Heart right ventricle (tissue), 16 donors: ENCODE data around the gene BAIAP2L2. TPM values are rescaled to one million over a fixed set of nuclear protein-coding genes. Genes with fewer than 3 reads are reported as not detected.

Experiments used
- ATAC-seq, 8 donors: fragments of 200-7000 bp; cut with Tn5 transposase; one replicate each; pipeline ENCODE4 v1.9.1; 2020; ENCODE audit warnings: mild to moderate bottlenecking in 8 of 8, moderate library complexity in 8 of 8, moderate number of reproducible peaks in 1 of 8
- DNase-seq, 2 donors: peaks; one replicate each; pipeline ENCODE4 v3.0.0-alpha.2; 2020
- H3K27ac ChIP-seq, 10 donors: fragments of 200-600 bp; sonication (generic) in 2 of 10; one replicate each; pipeline versions ENCODE4 v1.5.0 to v1.8.0; 2020 to 2022; ENCODE audit warnings: mild to moderate bottlenecking in 3 of 10
- H3K27me3 ChIP-seq, 7 donors: fragments of 200-600 bp; one replicate each; pipeline ENCODE4 v1.8.0; 2021 to 2022; ENCODE audit warnings: mild to moderate bottlenecking in 2 of 7
- H3K36me3 ChIP-seq, 9 donors: fragments of 200-600 bp; sonication (generic) in 1 of 9; one replicate each; pipeline versions ENCODE4 v1.5.0 to v1.8.0; 2020 to 2022; ENCODE audit warnings: mild to moderate bottlenecking in 2 of 9
- H3K4me1 ChIP-seq, 9 donors: fragments of 200-600 bp; sonication (generic) in 1 of 9; one replicate each; pipeline versions ENCODE4 v1.5.0 to v1.8.0; 2020 to 2022; ENCODE audit warnings: mild to moderate bottlenecking in 4 of 9
- H3K4me3 ChIP-seq, 10 donors: fragments of 200-600 bp; sonication (generic) in 2 of 10; one replicate each; pipeline versions ENCODE4 v1.5.0 to v1.8.0; 2020 to 2022; ENCODE audit warnings: mild to moderate bottlenecking in 7 of 10, moderate library complexity in 2 of 10
- H3K9me3 ChIP-seq, 11 donors: fragments of 200-600 bp in 10 of 11; sonication (generic) in 2 of 11; one replicate each; pipeline versions ENCODE4 v1.5.0 to v1.8.0; 2013 to 2022; ENCODE audit warnings: mild to moderate bottlenecking in 2 of 11, control low read depth in 1 of 11, moderate library complexity in 1 of 11
- WGBS, 2 donors: extraction: QIAGEN DNeasy Blood & Tissue Kit; methylation state at CpG; one replicate each; pipeline ENCODE4 v1.1.7; 2013; ENCODE audit warnings: inconsistent platforms in 1 of 2; 5-methylcytosine and 5-hydroxymethylcytosine counted together
- intact Hi-C, 10 donors: fragments of 100-400 bp; cut with DNase I; formaldehyde crosslinking; loops; one replicate each; pipeline versions ENCODE4 v1.11.1 to v1.14.2; 2022
- polyA plus RNA-seq, 2 donors: library from polyadenylated mRNA; stranded (reverse); fragments of 200-250 nt; gene quantifications; one replicate each; pipeline ENCODE4 v1.2.3, GENCODE V29; 2013
- total RNA-seq, 10 donors: library from RNA; stranded (reverse); fragmentation: NEBNext Ultra II Directional in 3 of 10; extraction: Animal tissue kit (Norgen Biotek cat#: 25700) in 3 of 10; gene quantifications; one replicate each; pipeline versions ENCODE4 v1.2.1 to v1.2.4, GENCODE V29; 2021 to 2023
- TF ChIP-seq, protein P1 (sequence below), 9 donors: fragments of 200-600 bp; sonication (generic) in 2 of 9; IDR thresholded peaks; one replicate each; pipeline versions ENCODE4 v1.5.0 to v1.8.0; 2021 to 2022; ENCODE audit warnings: antibody characterized with exemption in 9 of 9, mild to moderate bottlenecking in 5 of 9, moderate library complexity in 1 of 9
- donor health status: Arrhythmogenic right ventricular cardiomyopathy.
- donor health status: ischemic (EF 13 %, LVEDD 7.1; RV severe dilation, severe dysfunction).
- donor health status: healthy with polysubstance abuse.
- donor health status: DM: no; HTN: yes; CAD: no.
- donor health status: DM: no; HTN: no; CAD: no.
- donor health status: ischemic (EF 25% LVEDD 6.9; RV normal size, moderate dysfunction).
- donor health status: ischemic (EF 25% LVEDD 5.7; RV mildly dilated, moderate dysfunction).
- donor health status: healthy.
- donor health status: DM: yes; HTN: yes; CAD: no.
- donor health status: Ischemic cardiomyopathy.
- donor health status: ischemic (EF 35%, LVEDD 5.7; RV mildly dilated, moderate dysfunction).
- donor health status: nonischemic (EF 11% LVEDD 7.7; RV severe dilation, severe dysfunction).
- donor health status: DM: yes; HTN: yes; CAD: no.
- donor health status: PGD.
- donor health status: ischemic (EF 29% LVEDD 5.4; RV normal size, mild dysfunction).
- donor health status: nonischemic (EF 23%, LVEDD 6.1; RV moderate dilation, normal function).

BAIAP2L2 gene
- total and polyA plus RNA-seq, 12 donors, result 0.12 to 0.37 (median 0.21) TPM; not detected in 4

DNA sequence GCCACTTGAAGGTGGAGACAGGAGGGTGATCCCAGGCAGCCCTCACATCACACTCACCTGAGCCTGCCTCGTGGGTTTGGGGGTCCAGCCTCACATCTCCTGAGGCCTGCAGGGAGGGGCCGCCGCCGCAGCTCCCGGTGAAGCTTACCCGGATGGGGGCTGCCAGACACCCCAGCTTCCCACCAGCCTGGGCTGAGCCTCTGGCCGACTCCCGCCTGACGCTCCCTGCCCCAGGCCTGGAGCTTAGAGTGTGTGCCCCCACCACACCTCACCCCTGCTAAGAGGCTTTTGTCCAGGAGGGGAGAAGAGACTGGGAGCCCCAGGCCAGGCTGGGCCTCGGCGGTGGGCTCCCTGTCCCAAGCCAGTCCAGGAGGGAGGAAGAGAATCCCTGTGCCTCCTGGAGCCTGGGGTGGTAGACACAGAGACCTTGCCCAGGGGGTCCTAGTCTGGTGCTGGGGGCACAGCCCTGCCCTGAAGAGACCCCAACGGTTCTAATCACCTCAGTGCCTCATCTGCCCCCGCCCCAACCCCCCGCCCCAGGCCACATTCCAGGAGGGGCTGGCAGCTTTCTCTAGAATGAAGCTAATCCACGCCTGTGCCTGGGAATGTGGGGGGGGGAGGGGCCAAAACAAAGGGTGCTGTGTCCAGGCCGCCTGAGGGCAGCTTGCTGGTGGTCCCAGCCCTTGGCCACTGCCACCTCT is 26.4 kb downstream of the BAIAP2L2 start, which contains the start of gene SLC16A8:
SLC16A8 (minus strand) TSS at position 254 of the 701 bp plus-strand sequence. CDS start 1,311 bp downstream, outside the sequence.
- WGBS, 2 donors, result 80 to 83% methylated on average over 16 of the region's 16 CpGs
- Histone ChIP-seq H3K27me3 (peaks cover 0 to 56% (median 28%) of the 10 kb centered on the region in 7 donors), H3K27ac (no peak within 1 kb of the TSS), H3K4me3 (no peak within 1 kb of the TSS), H3K36me3 (no peaks in the 10 kb centered on the region), H3K9me3 (no peaks in the 10 kb centered on the region), H3K4me1 (peaks cover 12 to 29% (median 28%) of the 10 kb centered on the region in 9 donors)
- intact Hi-C loops, result no loop called here
- ATAC-seq (no peak), DNase-seq (no peak)
- TF ChIP-seq, protein P1, sequence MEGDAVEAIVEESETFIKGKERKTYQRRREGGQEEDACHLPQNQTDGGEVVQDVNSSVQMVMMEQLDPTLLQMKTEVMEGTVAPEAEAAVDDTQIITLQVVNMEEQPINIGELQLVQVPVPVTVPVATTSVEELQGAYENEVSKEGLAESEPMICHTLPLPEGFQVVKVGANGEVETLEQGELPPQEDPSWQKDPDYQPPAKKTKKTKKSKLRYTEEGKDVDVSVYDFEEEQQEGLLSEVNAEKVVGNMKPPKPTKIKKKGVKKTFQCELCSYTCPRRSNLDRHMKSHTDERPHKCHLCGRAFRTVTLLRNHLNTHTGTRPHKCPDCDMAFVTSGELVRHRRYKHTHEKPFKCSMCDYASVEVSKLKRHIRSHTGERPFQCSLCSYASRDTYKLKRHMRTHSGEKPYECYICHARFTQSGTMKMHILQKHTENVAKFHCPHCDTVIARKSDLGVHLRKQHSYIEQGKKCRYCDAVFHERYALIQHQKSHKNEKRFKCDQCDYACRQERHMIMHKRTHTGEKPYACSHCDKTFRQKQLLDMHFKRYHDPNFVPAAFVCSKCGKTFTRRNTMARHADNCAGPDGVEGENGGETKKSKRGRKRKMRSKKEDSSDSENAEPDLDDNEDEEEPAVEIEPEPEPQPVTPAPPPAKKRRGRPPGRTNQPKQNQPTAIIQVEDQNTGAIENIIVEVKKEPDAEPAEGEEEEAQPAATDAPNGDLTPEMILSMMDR (IDR thresholded peaks at IDR 0.05), result no peak

DNA sequence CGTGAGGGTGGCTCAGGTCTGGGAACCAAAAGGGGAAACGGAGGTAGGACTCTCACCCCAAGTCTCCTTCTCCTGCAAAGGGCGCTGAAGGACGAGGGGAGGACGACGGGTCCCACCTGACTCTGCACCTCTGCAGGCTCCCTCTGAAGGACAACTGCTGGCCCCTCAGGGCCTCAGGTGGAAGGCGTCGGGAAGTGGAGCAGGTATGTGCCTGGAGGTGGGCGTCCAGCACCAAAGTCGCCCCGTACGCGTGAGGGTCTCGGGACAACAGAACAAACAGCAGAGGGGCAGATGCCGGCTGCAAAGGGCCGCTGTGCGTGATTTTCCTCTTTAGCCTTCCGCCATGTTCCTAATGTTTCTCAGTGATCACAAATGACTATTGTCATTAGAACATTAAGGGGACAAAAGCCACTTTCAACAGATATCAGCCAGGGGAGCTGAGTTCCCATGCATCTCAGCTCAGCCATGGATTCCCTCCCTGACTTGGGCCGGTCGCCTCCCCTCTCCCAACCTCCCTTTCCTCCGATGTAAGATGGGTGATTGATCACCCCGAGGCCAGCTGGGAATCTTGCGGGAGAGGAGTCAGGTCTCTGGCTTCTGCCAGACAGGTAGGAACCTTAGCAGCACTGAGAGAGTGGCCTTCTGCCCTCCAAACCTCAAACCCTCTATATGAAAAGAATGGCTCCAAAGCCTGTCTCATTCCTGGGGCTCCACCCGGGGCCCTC is 27.3 kb downstream of the BAIAP2L2 start:
- Histone ChIP-seq H3K4me3 (no peak overlapping the region), H3K27ac (no peak overlapping the region), H3K9me3 (no peaks in the 10 kb centered on the region), H3K27me3 (peaks cover 0 to 47% (median 19%) of the 10 kb centered on the region in 7 donors), H3K36me3 (no peaks in the 10 kb centered on the region), H3K4me1 (peaks cover 10 to 22% (median 20%) of the 10 kb centered on the region in 9 donors)
- intact Hi-C loops, result no loop called here
- TF ChIP-seq, protein P1 (IDR thresholded peaks at IDR 0.05), result no peak
- no peak for ATAC-seq
- WGBS, 2 donors, result 87 to 90% methylated on average over 24 of the region's 24 CpGs
- DNase-seq, result no peak

DNA sequence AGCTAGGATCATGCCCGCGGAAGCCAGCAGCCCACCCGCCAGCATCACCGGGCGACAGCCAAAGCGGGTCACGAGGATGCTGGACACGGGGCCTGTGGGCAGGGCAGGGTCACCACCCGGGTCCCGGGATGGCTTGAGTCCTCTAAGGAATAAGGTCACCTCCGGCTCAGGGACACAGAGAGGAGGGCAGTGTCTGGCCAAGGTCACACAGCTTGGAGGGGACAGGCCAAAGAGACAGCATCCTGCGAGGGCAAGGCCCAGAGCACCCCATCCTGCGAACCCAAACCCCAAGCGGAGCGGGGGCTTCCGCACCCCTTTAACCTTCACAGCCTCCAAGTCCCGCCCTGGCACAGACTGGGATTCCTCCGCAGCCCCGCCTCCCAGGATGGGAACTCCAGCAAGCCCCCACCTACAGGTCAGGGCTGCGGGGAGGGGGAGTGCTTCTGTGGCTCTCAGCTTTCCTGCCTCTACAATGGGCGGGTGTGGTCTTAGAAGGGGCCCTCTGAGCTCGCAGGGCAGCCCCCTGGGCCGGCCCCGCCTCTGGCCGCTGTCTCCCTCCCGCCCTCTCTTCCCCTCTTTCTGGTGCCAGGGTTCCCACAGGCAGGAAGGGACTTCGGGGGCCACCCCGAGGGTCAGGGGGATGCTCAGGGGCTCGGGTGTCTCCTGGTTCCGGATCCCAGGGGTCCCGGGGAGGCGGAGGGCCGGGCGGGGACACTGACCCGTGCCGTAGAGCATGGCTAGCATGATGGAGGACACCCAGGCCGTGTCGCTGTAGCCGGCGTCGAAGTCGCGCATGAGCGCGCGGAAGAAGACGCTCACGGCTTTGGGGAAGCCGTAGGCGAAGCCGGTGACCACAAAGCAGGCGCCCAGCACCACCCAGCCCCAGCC is 28.3 kb downstream of the BAIAP2L2 start:
- Histone ChIP-seq H3K27me3 (peaks cover 0 to 43% (median 16%) of the 10 kb centered on the region in 7 donors), H3K9me3 (no peaks in the 10 kb centered on the region), H3K4me3 (peak overlapping the region in 9 of 10 donors; percentile 14 to 56 (median 45)), H3K27ac (no peak overlapping the region), H3K36me3 (no peaks in the 10 kb centered on the region), H3K4me1 (peaks cover 10 to 22% (median 20%) of the 10 kb centered on the region in 9 donors)
- WGBS, 2 donors, result 31 to 38% methylated on average over 52 of the region's 52 CpGs
- intact Hi-C loops, result no loop called here
- TF ChIP-seq, protein P1 (IDR thresholded peaks at IDR 0.05), result no peak
- DNase-seq, result no peak
- peak in 4 of 8 donors; percentile 3 to 17 (median 6) for ATAC-seq

DNA sequence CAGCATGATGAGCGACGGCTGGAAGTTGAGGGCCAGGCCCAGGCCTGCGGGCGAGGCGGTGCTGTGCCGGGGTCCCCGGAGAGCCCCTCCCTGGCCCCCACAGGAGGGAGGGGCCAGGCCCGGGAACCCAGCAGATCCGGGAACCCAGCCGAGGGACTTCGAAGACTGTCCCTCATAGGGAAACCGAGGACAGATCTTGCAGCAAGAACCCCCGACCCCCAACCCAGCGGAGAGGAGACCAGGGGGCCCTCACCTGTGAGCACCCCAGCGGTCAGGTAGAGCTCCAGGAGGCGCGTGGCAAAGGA is 28.9 kb downstream of the BAIAP2L2 start:
- DNase-seq (no peak), ATAC-seq (peak in 2 of 8 donors; percentile 9 to 13)
- no peak overlapping the region for H3K27ac ChIP-seq
- H3K36me3 ChIP-seq, result no peaks in the 10 kb centered on the region
- H3K9me3 ChIP-seq, result no peaks in the 10 kb centered on the region
- peak overlapping the region; percentile 14 to 56 (median 44) for H3K4me3 ChIP-seq
- H3K27me3 ChIP-seq, result peaks cover 0 to 43% (median 16%) of the 10 kb centered on the region in 7 donors
- intact Hi-C loops, result no loop called here
- TF ChIP-seq, protein P1 (IDR thresholded peaks at IDR 0.05), result no peak
- WGBS, 2 donors, result 7 to 14% methylated on average over 17 of the region's 17 CpGs
- peaks cover 10 to 22% (median 20%) of the 10 kb centered on the region in 9 donors for H3K4me1 ChIP-seq
